RPMI8226 (cell line): ENCODE measurements around the gene KYAT1.
"Not testable (repeated sequence)": the region's sequence is repeated elsewhere in the genome, so short reads cannot be mapped to it uniquely, and the experiment has no call there.

Experiments used
- DNase-seq: peaks from one replicate; pipeline ENCODE4 v3.0.0-alpha.2; 2015

Gene KYAT1

DNA sequence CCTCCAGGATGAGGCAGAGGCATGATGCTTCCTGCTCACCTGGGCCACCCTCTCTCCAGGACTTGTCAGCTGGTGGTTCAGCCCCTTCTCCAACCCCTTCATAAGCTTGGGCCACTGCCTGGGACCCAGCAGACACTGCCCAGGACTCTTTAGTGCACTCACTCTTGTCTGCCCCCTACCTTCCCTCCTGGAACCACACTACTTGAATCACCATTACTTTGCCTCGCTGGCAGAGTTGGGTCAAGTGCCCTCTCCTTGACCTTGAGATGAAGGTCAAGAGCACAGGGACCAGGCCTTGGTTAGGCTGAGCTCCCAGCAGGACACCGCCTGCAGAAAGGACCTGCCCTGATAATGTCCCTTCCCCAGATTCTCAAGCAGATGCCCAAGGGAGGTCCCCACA lies 71.9 kb downstream of the KYAT1 start:
- no peak for DNase-seq

DNA sequence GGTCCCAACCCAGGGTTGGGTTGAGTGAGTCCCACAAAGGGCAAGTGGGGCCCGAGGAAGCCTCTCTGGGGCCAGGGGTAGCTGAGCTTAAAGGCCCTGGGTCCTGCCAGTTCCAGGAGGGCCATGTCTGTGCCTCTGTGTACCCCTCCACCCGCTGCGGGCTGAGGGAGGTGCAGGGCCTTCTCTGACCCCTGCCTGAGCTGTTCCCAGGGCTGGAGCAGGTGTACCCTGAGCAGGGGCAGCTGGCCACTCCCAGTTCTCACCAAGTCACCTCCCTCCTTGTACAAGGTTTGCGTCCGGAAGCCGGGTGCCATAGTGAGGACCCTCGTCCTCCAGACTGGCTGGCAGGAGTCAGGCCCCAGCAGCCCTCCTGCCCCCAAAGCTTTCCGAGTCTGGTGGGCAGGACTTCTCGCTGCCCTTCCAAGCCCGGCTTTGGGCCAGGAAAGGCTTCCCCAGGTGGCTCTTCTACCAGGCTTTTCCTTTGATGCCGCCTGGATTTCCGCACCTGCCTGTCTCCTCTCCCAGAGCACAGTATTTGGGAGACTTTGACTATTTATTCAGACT lies 72.6 kb downstream of the KYAT1 start:
- no peak for DNase-seq

DNA sequence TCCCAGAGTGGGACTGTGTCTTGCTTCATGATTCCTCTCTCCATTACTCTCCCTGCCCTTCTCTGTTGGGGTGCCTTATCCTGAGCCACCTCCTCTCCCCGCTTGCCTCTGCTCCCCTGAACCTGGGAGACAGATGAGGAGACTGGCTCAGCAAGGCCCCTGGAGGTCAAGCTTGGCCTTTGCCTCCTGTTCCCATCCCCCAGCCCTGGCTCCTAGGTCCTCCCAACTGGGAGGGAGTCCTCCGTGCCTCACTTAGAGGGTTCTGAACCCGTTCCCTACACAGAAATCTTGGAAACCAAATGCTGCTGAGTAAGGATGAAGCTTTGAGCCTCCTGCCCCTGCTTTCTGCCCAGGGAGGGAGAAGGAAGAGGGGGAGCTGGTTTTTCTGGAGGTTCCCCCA lies 73.2 kb downstream of the KYAT1 start:
- no peak for DNase-seq

DNA sequence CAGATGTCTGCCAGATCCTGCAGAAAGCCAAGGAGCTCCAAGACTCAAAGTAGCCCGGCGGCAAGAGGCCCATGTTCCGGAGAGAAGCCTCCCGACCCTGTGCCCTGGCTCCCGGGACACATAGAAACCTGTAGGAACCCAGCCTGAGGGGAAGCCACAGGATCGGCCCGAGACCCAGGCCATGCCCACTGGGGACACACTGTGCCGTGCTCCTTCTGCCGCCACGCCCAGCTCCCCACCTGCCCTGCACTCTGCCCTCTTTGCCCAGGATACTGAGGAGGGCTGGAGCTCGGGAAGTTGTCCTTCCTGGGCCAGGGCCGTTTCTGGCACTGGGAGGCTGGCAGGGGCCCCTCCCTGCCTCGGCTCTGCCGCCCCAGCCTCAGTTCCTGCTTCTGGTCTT lies 73.9 kb downstream of the KYAT1 start:
- no peak for DNase-seq

DNA sequence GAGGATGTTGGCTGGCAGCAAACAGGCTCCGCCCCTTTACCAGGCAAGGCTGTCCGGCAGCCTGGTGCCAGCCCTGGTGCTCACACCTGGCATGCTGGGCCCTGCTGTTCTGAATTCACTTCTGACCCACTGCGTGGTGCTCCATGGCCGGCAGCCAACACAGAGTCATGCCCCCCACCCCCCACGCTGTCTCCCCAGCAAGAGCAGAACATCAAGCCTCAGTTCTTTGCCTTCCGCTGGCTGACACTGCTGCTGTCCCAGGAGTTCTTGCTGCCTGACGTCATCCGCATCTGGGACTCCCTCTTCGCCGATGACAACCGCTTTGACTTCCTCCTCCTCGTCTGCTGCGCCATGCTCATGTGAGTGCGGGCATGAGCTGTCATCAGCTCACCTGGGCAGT lies 76.1 kb downstream of the KYAT1 start:
- DNase-seq, result no peak

DNA sequence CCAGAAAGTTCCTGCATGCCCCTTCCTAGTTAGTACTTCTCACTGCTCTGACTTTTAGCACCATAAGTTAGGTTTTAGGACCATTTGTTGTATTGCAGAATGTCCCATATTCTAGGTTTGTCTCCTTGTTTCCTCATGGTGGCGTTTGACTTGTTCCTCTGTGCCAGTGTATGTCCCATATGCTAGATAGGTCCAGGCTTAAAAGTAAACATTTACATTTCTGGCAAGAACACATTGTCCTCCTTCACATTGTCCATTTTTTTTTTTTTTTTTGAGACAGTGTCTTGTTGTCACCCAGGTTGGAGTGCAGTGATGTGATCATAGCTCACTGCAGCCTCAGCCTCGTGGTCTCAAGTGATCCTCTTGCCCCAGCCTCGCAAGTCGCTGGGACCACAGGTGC lies 79.3 kb downstream of the KYAT1 start:
- DNase-seq, result no peak

DNA sequence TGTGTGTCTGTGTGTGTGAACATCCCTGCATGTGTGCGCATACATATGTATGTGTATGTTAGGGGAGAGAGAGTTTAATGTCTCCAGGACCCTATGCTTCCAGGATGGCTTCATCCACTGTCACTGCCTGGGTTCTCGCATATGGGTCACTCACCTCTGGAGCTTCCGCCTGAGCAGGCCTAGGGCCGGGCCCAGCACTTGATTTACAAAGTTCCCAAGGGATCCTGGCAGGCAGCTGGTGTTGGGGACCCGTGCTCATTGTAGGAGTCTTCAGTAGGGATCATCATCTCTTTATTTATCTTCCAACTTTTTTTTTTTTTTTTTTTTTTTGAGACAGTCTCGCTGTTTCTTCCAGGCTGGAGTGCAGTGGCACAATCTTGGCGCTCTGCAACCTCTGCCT lies 81.7 kb downstream of the KYAT1 start:
- no peak for DNase-seq

DNA sequence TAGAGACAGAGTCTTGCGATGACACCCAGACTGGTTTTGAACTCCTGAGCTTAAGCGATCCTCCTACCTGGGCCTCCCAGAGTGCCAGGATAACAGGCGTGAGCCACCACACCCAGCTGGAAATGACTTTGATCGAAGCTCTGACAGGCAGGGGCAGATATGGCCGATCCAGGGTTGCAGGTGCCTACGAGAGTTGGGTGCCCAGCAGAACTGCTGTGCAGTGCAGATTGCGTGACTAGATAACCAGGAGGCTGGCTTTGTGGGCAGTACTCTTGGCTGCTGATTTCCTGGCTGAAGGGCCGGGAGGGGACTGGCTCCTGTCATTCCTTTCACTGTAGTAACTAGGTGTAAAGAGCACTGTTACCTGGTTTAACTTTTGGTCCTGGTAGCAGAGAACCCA lies 82.9 kb downstream of the KYAT1 start:
- no peak for DNase-seq

DNA sequence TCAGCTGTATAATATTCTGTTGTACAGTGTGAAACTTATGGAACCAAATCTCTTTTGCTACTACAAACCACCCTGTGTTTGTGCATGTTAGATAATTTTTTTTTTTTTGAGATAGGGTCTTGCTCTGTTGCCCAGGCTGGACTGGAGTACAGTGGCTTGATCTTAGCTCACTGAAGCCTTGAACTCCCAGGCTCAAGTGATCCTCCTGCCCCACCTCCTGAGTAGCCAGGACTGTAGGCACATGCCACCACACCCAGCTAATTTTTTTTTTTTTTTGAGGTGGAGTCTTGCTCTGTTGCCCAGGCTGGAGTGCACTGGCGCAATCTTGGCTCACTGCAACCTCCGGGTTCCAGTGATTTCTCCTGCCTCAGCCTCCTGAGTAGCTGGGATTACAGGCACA lies 86.8 kb downstream of the KYAT1 start:
- not testable (repeated sequence) for DNase-seq

DNA sequence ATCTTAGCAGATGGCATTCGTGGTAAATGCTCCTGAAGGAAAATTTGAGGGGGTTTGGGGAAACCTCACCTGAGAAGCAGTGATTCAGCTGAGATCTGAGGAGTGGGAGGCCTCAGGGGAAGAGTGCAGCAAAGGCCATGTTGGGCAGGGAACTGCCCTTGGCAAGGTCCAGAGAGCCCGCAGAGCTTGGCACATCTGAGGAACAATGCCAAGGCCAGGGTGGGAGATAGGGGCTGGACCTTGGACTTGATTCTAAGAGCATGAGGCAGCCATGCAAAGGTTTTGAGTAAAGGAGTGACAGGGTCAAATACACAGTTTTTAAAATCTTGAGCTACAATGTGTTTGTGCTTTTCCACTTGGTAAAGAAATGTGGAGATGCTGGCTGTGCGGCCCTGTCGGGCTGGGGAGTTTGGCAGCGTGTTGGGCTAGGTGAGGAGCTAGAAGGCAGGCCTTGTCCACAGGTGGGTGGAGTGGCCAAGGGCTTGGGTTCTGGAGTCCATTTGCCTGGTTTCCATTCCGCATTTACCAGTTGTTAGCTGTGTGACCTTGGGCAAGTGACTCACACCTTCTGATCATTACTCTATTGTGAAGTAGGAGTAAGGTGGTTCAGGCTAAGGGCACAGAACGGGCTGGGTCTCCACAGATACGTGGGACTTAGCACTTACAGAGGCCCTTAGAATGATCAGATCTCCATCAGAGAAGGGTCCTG lies 88.6 kb downstream of the KYAT1 start:
- DNase-seq, result no peak

DNA sequence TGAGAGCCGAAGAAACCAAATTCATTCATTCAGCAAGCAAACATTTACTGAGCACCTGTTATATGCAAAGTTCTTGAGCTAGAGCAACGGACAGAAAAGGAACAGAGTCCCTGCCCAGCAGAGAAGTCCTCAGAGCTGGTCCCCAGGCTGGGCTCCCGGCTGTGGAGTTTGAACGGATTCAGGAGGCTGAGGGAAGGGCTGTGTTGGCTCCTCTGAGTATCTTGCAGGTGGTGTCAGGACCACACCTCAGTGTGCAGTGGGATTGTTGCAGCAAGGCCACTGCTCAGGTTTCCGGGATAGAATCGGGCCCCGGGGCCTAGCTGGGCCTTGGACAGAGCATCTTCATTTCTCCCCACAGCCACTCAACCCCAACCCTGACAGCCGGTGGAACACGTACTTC lies 89.6 kb downstream of the KYAT1 start:
- DNase-seq, result no peak

DNA sequence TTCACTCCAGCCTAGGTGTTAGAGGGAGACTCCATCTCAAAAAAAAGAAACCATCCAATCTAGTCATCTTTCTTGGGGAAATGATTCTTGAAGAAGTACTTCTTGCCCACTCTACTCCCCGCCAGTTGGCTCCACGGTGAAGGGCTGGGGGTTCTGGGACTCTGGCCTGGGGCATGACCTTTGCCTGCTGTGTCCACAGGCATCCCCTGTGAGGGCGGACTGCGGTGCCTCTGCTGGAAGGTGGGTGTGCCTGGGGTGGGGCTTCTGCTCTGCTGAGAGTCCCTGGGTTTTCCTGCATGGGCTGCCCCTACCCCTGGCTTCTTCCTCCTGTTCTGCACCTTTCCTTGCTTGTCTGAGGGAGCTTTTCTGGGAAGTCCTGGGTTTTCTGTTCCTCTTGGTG lies 91.2 kb downstream of the KYAT1 start:
- DNase-seq, result no peak

DNA sequence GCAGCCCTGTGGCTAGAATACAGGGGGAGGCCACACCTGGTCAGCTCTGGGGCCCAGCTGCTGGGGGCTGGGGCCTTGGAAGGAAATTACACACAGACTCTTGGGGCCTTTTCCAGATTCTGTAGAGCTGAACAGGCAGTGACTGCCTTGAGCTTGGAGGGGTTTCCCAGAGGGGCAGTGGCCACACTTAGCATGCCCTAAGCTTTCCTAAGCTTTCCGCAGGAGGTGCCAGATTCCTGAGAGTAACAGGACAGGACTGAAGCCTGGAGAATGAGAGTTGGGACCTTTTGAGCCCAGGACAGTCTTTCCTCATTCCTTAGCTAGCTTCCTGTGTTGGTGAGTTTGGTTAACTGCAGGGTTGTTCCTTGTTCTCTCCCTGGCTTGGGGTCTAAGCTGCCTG lies 93.3 kb downstream of the KYAT1 start:
- DNase-seq, result no peak

DNA sequence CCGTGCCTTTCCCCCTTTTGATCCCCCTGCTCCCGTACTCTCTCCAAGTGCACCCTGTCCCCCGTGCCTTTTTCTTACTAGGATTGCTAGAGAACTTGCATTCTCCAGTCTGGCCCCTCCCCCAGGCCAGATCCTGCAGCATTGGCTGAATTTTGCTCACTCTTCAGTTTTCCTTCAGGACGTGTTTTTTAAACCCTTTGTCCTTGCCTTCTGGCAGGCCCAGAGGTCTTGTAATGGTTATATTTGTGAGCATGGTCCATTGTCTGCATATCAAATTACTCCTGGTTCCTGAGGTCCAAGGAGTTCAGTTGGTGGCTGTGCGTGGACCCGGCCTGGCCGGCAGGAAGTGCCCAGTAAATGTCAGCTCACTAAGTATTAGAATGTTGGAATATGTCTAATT lies 94.1 kb downstream of the KYAT1 start:
- peak; percentile 70 for DNase-seq

DNA sequence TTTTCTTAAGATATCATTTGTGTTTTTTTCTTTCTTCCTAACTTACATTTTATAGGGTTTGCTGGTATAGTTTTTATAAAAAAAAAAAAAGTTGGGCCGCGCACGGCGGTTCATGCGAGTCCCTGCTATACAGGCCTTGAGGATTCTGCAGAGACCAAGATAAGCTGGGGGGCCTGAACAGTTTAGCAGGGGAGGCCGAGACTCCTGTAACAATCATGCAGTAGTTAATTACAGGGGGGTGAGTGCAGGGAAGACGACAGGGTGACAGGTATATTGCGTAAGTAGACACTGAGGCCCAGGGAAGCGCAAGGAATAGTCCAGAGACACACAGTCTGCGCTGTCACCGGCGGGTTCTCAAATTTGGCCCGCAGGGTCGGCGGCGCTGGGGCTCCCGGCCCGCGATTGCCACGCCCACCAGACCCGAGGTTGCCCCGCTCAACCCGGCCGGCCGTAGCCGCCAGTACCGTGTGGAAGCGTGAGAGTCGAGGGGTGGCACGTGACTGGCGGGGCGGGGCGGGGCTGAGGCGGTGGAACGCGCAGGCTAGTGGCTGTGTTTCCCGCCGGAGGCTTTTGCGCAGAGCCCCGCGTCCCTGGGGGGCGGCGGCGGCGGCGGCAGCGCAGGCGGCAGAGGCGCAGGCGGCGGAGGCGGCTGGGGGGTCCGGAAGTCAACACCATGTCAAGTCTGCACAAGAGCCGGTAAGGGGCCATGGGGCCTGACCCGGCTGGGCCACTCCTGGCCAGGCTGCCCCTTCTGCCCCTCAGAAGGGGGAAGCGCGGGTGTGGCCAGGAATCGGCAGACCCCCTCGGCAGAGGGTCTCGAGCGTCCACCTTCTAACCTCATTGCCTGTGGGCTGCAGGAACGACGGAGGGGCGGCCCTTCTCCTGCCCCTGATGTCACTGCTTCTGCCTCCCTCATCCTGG lies 94.8 kb downstream of the KYAT1 start, which contains the start of gene TBC1D13:
TSS of gene TBC1D13 (plus strand) at position 573 of the 921 bp plus-strand sequence. CDS start at position 674, 101 bp downstream.
- peak; percentile 94 for DNase-seq

DNA sequence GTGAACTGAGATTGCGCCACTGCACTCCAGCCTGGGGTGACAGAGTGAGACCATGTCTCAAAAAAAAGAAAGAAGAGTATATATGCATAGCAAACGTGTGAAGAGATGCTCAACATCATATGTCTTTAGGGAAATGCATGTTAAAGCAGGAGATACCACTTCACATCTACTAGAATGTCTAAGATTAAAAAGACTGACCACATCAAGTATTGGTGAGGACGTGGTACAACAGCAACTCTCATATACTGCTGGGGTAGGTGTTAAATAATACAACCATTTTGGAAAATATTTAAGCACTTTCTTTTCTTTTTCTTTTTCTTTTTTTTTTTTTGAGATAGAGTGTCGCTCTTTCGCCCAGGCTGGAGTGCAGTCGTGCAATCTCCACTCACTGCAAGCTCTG lies 96.3 kb downstream of the KYAT1 start:
- DNase-seq, result no peak
